Loucy (cell line): ENCODE measurements around the gene CHCHD6.

Experiments
- EZH2phosphoT487 ChIP-seq: fragments of 200-600 bp; IDR thresholded peaks from 2 replicates; pipeline ENCODE4 v1.6.1; 2018; ENCODE audit warnings: antibody characterized with exemption, mild to moderate bottlenecking, moderate library complexity, borderline replicate concordance
- TF ChIP-seq, protein P1 (sequence below): fragments of 200-600 bp; sonication (generic); conservative IDR thresholded peaks from 2 replicates; pipeline ENCODE4 v1.5.1; 2014; ENCODE audit warnings: mild to moderate bottlenecking, antibody characterized with exemption, low read length

DNA sequence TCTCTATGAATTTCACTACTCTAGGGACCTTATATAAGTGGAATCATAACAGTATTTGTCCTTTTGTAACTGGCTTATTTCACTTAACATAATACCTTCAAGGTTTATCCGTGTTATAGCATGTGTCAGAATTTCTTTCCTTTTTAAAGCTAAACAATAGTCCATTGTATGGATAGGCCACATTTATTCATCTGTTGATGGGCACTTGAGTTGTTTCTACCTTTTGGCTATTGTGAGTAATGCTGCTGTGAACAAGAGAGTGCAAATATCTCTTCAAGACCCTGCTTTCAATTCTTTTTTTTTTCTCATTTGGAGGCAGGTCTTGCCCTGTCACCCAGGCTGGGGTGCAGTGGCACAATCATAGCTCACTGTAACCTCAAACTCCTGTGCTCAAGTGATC, 56.5 kb downstream of the CHCHD6 start:
- TF ChIP-seq, protein P1, sequence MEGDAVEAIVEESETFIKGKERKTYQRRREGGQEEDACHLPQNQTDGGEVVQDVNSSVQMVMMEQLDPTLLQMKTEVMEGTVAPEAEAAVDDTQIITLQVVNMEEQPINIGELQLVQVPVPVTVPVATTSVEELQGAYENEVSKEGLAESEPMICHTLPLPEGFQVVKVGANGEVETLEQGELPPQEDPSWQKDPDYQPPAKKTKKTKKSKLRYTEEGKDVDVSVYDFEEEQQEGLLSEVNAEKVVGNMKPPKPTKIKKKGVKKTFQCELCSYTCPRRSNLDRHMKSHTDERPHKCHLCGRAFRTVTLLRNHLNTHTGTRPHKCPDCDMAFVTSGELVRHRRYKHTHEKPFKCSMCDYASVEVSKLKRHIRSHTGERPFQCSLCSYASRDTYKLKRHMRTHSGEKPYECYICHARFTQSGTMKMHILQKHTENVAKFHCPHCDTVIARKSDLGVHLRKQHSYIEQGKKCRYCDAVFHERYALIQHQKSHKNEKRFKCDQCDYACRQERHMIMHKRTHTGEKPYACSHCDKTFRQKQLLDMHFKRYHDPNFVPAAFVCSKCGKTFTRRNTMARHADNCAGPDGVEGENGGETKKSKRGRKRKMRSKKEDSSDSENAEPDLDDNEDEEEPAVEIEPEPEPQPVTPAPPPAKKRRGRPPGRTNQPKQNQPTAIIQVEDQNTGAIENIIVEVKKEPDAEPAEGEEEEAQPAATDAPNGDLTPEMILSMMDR = no peak
- TF ChIP-seq EZH2phosphoT487 = no peak
